Measurements from ENCODE around the gene CDCP1.

The CDCP1 gene

DNA sequence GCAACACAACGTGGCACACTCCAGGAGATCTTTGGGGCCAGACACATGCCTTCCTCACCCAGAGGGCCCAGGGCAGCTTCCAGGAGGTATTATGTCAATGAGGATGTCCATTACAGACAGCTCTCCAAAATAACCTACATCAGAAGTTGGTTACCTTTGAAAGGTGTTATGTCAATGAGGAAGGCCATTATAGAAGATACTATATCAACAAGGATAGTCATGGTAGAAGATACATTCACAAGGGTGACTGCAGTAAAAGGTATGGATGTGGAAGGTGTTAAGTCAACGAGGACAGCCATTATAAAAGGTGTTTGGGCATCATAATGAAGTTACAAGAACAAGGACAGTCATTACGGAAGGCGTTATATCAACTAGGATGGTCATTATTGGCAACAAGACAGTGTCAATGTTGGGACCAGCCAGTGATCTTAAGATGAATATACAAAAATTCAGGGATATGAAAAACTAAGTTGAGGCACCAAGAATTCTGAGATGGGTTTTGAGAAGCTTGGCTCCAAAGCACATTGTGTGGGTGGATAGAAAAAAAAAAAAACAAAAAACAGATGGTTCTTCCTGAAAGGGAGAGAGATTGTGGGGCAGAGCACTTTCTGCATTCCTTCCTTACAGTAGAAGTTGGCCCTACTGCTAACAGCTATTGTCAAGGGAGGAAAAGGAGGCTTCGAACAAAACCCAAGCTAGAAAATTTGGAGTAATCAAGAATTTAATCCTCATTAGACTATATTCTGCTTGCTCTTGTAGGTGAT is 11.2 kb downstream of the CDCP1 start:
- no peak for DNase-seq

DNA sequence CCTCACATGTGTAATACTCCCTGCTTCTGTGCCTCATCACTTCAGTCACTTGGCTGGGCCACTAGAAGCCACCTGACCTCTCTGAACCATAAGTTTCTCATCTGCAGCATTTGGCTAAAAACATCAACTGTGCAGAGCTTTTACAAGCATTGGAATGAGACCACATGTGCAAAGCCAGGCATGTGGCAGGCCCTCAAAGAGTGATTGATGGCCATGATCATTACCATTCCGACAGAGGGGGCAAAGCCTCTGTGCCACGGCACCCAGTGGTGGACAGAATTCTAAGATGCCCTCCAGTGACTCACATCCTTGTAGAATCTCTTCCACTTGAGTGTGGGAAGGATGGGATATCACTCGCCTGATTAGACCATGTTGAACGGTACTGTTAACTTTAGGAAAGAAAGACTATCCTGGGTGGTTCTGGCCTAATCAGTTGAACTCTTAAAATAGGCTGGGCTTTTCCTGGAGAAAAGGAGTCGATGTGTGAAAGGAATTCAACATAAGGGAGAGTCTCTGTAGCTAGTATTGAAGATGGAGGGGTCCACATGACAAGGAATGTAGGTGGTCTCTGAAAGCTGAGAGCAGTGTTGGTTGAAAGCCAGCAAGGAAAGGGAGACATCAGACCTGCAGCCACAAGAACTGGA is 13.5 kb downstream of the CDCP1 start:
- DNase-seq: no peak

DNA sequence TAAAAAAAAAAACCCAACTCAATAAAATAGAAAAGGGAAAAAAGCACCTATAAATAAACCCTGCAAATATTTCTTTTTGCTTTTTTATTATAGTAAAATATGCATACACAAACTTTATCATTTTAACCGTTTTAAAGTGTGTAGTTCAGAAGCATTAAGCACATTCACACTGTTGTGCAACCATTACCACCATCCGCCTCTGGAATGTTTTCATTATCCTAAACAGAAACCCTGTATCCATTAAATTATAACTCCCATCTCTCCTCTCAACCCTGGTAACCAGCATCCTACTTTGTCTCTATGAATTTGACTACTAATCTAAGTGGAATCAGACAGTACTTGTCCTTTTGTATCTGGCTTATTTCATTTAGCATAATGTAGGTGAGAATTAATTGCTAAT is 15.0 kb downstream of the CDCP1 start:
- no peak for DNase-seq

DNA sequence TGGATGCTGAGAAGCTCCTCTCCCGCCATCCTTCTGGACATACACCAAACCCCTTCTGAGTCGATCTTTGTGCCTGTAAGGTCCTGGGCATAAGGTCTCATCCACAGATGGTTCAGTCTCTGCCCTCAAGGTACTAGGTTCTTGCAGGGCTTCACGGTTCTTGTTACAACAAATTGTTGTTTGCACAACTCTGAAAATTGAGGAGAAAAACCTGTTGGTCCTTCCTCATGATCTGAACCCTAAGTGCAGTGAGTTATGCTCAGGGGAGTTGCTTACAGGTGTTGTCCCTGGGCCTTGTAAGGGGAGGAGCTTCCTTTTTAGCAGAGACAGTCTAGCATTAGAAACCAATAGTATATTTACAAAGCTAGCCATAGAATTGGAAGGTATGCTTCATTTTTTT is 15.7 kb downstream of the CDCP1 start:
- no peak for DNase-seq

DNA sequence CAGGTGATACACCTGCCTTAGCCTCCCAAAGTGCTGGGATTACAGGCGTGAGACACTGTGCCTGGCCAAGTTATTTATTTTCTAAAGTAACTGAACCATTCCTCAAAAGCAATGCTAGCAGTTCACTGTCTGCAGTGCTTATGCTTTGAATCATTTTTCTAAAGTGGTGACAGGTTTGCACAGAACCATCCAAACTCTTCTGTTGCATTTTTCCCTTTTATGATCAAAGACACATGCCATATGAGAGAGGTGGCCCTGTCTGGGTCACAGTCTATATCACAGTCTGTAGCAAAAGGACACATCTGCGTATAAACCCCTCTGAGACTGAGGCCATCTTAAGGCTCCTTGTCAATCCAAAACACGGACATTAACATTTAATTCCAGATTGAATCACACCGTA is 17.2 kb downstream of the CDCP1 start:
- DNase-seq: no peak

DNA sequence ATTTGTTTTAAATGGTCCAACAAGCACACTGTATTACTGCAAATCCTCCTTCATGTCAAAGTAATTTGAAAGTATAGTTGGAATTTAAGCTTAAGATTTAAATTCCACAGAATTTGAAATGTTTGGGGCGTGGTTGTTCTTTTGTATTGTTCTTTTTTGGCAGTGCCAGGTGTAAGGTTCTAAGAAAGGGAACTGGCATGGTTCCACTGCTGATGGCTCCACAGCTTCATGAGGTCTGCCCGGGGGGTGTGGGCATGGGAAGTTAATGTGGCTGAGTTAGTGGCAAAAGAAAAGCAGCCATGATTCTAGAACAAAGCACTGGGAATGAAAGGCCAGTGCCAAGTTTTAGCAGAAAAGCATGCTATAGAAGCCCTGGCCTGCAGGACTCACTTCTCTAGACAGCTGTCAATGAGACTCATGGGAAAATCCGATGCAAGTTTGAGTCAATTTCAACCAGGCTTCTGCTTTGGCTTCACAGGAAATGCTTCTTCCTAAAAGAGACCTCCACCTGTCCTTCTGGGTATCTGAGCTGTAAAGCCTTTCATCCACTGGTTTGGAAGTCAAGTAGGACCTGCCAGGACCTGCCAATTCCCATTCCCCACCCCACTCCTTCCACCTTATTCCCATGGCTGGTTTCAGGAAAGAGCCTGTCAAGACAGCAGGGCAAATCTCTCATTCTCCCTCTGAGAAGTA is 18.9 kb downstream of the CDCP1 start:
- DNase-seq: no peak

DNA sequence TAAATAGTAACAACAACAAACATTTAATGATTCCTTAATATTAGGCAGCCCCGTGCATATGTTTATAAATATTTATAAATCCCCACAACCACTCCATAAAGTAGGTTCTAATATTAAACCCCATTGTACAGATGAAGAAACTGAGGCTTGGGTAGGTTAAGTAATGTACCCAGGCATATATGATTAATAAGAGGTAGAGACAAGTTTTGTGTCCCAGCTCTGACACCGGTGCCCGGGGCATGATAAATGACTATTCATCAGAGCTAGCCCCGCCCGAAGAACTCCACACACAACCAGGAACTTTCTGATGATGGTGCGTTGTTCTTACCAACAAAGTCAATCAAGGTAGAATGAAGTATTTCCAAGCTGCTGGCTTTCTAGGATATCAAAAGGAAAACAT is 19.4 kb downstream of the CDCP1 start:
- no peak for DNase-seq

DNA sequence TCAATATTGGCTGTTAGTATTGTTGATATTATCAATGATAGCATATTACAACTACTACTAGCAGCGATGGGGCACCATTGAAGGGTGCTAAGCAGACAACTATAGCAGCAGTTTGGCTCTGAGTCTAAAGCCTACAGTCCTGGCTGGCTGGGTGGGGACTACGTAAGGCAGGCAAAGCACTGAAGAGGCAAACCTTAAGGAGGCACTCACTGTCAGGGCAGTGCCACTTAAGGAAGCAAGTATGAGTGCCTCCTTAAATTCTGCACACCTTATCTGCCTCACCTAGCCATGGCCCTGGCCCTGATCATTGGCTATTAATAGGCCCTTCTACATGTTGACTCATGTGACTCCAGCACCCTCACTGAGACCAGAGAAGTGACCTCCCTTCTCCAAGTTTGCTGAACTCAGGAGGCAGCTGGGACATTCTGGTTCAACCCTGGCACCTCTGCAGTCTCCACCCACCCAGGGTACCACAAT is 20.6 kb downstream of the CDCP1 start:
- DNase-seq: no peak

DNA sequence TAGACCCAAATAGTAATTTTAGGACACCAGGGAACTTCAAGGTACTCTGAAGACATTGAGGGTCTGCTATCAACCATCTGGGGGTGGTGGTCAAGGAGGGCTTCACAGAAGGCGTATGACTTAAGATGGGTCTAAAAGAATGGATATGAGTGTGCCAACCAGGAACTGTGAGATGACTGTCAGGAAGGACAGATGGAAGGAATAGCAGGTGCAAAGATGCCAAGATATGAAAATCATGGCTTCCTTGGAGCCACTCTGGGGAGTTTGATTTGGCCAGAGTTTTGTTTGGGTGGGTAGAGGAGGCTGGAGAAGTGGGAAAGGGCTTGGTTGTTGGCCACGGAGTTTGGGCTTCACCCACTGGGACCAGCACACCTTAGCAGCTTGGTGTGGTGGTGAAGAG is 21.2 kb downstream of the CDCP1 start:
- no peak for DNase-seq

DNA sequence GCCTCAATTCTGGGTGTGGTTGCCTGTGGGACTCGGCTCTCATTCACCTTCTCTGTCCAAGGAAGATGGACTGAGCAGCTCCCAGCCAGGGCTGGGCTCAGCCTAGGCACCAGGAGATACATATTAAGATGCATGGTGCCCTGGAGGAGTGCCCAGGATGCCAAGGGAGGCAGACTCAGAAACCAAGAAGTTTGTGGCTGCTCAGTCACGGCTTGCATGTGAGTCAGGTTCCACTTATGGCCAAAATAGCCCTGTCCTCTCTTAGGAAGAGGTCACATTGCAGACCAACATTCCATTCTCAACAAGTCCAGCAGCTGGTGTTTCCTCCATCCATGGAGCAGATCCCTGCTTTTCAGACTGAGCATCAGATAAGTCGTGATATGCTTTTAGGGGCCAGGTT is 21.8 kb downstream of the CDCP1 start:
- no peak for DNase-seq

DNA sequence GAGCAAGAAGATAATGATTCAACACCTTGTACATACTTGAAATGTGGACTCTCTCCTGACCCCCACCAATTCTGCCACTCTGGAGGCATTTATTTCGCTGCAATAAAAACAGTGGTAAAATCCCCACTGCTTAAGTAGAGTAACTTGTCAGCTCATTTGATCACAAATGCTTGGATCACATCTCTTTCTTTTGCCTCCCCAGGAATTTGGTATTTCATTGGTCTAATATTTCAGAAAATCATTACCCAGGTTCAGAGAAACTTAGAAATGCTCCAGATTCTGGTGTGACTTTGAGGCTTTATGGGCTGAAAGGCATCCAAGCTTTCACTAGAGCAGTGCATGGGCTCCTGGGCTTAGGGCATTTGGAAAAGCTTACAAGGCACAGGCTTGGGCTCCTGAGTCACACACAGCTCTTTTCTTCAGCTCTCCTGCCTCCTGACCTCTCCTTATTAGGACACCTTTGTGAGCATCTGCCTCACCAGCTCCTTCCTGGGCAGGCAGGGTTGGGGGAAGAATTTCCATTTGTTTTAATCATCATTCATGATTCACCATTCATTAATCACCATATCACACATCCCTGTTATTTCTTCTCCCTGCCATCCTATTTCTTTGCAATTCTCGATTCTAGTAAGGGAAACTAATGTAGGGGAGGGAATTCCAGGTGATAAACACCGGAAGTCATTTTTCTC is 22.5 kb downstream of the CDCP1 start:
- DNase-seq: peak; percentile 34

DNA sequence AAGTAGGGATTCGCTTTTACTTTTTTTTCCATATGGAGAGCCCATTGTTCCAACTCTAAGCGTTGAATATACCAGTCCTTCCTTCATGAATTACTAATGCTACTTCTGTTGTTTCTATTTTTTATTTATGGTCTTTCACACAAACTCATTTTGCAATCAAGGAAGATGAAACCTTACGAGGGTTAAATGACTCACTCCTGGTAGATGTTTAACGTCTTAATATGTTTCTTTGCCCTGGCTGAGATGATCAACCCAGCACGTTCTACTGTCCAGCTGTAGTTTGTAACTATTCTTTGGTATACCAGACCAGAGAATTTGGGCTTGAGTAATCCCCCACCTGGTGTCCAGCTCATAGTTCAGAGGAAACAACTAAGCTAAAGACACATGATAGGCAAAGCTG is 23.1 kb downstream of the CDCP1 start:
- DNase-seq: no peak

DNA sequence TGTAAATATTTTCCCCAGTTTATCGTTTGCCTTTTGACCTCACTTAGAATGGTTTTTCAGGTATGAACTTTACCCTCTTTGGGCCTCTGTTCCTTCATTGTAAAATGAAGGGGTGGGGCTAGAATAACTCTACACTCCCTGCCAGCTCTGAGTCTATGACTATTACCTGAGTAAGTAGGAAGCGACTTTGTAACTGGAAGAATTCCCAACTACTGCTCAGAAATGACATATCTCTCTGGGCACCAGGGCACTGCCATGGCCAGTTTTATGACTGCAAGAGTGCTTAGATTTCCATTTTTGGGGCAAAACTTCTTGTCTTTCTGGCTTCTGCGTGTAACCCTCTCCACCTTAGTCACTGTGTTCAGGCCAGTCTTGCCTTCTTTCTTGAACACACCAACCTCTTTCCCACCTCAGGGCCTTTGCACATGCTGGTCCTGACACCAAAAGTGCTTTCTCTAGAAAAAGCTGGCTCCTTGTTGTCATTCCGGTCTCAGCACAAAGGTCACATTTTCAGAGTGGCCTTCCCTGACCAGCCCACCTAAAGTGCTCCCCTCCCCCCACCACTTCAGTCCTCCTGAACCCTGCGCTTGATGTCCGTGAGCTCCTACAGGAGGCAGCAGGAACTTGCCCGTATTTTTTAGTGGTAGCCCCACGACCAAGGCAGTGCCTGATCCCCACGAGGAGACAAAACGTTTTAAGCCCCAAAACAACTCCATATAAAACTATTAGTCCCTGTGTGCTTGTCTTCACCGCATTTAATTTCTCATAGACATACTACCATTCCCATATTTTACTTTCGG is 25.6 kb downstream of the CDCP1 start:
- no peak for DNase-seq

DNA sequence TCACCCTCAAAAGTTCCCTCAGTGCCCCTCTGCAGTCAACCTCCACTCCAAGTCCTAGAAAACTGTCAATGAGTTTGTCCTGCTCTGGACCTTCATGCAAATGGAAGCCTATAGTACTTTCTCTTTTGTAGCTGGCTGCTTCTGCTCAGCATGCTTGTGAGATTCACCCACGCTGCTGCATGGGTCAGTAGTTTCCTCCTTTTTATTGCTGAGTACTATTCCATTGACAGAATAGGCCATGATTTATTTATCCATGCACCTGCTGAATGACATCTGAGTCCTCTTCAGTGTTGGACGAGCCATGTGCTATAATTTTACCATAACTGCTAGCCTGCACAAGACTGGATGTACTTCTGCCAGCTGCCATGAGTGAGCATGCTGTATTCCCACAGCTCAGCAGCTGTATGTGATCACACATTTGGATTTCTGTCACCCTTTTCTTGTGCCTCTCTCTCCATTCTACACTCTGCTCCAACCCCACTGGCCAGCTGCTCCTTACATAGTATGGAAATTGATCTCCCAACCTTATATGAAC is 26.3 kb downstream of the CDCP1 start:
- DNase-seq: no peak

DNA sequence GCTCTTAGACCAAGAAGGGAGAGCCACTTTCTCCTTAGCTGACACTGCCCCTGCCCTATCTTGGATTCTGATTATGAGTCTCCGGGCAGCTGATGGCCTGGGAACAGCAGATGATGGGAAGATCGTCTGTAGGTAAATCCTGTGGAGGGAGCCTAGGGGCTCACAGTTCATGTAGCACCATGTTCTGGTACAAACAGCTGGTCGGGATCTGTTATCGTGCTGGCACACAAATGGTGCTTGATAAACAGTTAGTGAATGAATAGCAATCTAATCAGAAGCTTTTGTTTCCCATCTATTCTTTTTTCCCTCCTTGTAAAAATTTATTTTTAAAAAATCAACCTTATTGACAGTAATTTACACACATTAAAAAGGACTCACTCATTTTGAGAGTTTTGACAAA is 26.8 kb downstream of the CDCP1 start:
- no peak for DNase-seq

DNA sequence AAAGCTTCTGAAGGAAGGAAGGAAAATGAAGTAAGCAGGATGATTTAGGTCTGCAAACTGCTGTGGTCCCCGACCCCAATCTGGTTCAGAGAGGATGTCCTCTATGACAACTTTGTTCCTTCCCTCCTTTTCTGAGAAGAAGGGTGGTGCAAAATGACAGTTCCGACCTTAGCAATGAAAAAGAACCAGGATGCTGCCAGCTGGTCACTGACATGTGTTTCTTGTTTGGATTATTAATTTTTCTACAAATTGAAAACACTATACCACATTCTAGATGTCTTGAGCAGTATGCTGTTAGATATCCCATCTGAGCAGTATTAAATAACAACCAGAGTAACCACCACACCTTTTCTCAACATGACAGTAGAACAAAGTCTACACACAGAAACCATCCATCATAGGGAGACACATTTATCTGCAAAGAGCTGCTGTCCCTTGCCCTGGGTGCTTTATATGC is 27.5 kb downstream of the CDCP1 start:
- no peak for DNase-seq

DNA sequence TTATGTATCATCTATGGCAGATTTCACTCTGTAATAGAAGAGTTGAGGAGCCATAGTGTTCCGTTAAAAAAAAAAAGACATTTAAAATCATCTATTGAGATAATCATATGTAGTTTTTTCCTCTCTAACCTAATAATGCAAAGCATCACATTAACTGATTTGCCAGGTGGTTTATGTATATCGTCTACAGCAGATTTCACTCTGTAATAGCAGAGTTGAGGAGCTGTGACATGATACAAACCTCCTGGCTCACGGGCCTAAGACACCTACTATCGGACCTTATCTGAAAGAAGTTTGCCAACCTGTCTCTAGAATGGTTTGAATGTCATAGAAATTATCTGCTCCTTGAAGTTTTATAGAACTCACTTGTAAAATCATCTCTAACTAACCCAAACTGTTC is 29.8 kb downstream of the CDCP1 start:
- no peak for DNase-seq

DNA sequence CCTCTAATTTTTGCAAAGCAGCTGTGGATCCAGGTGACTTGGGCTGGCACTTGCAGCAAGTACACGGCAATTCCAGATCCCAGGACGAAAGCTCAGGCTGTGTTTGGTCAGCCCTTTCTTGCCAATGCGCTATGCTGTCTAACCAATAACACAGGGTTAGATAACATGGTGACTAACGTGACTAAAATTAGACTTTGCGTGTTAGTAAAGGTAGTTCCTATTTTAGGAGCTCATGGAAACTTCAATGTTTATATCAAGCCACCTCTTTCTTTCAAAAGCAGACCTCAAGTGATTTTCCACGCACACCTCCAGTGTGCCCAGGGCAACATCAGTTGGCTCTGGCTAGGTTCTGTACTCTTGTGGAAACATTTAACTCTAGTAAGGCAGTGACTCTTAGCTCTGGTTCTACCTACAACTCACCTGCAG is 32.5 kb downstream of the CDCP1 start:
- DNase-seq: no peak

DNA sequence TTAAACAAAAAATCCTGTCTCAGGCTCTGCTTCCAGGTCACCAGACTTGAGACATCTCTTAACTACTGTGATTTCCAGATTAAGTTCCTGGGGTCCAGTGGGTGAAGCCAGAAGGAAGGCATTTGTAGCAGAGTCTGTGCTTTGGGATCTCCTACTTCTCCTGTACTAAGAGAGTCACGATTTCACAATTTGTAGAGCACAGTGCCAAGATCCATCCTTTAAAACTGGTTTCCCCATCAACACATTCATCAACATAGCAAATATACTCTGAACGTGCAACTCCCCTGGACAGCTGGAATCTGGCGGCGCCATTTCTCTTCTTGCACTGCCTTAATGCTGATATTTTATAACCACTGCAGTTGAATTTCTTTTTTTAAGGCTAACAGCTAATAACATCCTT is 33.2 kb downstream of the CDCP1 start:
- no peak for DNase-seq

DNA sequence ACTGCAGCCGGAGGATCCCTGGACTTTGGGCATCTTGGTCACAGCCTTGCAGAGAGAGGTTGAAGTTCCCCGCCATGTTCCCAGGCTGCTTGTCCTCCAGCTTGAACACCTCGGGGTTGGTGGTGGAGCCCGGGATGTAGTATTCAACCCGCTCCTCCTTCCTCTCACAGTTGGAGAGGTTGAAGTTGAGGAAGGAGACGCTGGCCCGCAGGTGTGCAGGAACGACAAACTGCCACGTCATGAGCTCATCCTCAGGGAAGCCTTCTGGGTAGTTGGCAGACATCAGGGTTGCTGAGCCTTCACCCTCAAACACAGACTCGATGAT is 35.7 kb downstream of the CDCP1 start:
- DNase-seq: no peak

DNA sequence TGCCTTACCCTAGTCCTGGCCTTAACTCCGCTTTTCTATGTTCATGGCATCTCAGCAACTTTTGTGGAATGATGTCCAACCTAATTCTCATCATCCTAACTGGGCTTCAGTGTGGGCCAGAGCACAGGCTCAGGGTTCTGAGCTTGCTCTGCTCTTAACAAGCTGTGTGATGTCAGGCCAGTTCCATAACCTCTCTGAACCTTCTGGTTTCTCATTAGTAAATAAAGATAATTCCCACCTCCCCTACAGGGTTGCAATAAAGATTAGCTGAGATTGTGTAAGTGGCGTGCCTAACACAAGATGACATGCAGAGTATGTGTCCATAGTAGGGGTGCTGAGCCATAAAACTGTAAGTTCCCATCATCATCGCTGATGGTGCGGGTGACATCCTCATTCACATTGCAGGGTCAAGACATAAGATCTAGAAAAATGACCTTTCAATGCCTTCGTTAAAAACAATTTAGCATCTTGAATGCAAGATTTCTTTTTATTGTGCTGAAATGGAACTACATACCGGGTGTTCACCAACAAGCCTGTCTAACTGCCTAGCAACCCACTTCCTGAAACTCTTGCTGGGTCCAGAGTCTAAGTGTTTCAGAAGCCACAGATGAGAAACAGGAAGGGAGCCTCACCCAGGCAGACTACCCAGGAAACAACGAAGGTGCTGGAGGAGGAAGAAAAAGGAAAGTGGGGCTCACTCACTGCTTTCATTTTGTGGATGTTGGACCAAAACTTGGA is 36.2 kb downstream of the CDCP1 start:
- peak; percentile 50 for DNase-seq

DNA sequence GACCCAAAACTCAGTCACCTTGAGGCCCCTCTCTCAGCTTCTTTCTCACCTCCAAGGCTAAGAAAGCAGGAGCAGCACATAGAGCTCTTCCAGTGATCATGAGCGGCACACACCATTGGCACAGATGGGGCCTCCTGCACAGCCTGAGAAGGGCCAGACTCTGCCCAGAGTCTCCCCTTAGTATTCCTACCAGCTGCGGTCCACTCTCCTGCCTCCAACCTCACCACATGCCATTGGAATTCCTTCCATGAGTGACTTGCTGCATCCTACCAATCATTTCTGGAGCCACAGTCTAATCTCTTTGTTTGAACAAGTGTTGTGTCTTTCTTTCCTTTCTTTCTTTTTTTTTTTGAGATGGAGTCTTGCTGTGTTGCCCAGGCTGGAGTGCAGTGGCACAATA is 39.3 kb downstream of the CDCP1 start:
- DNase-seq: no peak

Measured in CD4-positive, alpha-beta T cell treated with Interleukin-15 for 1 hour (primary cell).